Measurements from ENCODE around the gene POLG2. TPM values are rescaled to one million over a fixed set of nuclear protein-coding genes. Genes with fewer than 3 reads are reported as not detected.

POLG2 gene
- total and polyA plus RNA-seq, 9 of the 15 experiments (the other 6 are each of a cell fraction or from before 2014, with no cell fraction given), result 13.4 to 44.8 (median 37.0) TPM

- TF ChIP-seq EP300 (IDR thresholded peaks at IDR 0.05; ENCODE audit: low read length) (no peak), SAFB2 (IDR thresholded peaks at IDR 0.05; ENCODE audit: borderline replicate concordance, low read depth, low read length, severe bottlenecking) (no peak), SPI1 (IDR thresholded peaks at IDR 0.05; ENCODE audit: borderline replicate concordance, low read depth, low read length) (no peak)
Observed at GRCh38 chr17:64443086-64443760, 53.6 kb downstream of the POLG2 start (continued).

GRCh38 chr17:64442541-64442971 is 54.3 kb downstream of the POLG2 start:
- in situ Hi-C loops (cut with MboI), result no loop called here
- FAIRE-seq (no peak), ATAC-seq (peak; percentile 68), DNase-seq (ENCODE audit: extremely low read depth in 1 of 4, low spot score in 3 of 4) (no peak)
- no peaks in the 10 kb centered on the region for H3K9me1 ChIP-seq (ENCODE audit: control insufficient read depth, insufficient read depth, low read length)
- CTCF ChIA-PET (ENCODE audit: low intra/inter-chr PET ratio), result no interaction called here
- peaks cover 4 to 9% of the 10 kb centered on the region in 2 experiments; a peak in 4 of 5 replicates for H3K4me1 ChIP-seq (replicated peaks in 1 of 2; ENCODE audit: control insufficient read depth in 2 of 2, insufficient read depth in 2 of 2, low read length in 2 of 2)
- H3K4me2 ChIP-seq (ENCODE audit: insufficient read depth, low read length), result no peak overlapping the region
- intact Hi-C loops (cut with micrococcal nuclease), result no loop called here
- H2AFZ ChIP-seq (ENCODE audit: low read depth, low read length), result peak overlapping the region; percentile 52
- POLR2A ChIA-PET, result interaction anchor here (1.0 kb wide), 1 partner anchor 47 kb away, joined by 3 read pairs; no protein-coding TSS in a partner anchor
- peak overlapping the region in 1 of 2 experiments; percentile 4; a peak in 1 of 4 replicates for H3K9ac ChIP-seq (ENCODE audit: insufficient read depth in 1 of 2, low read depth in 2 of 2, low read length in 2 of 2)
- no TSS peak for BruUV-seq (replicated peaks)
- no peaks in the 10 kb centered on the region for H4K20me1 ChIP-seq (replicated peaks; ENCODE audit: control insufficient read depth, insufficient read depth, low read length)
- H3K27ac ChIP-seq (ENCODE audit: extremely low read depth, low read depth, low read length), result peak overlapping the region; percentile 36; the same call in 2 of the 3 replicates
- no peaks in the 10 kb centered on the region for H3K79me2 ChIP-seq (ENCODE audit: control insufficient read depth, insufficient read depth, low read length)
- H3K27me3 ChIP-seq (ENCODE audit: control insufficient read depth in 2 of 2, insufficient read depth in 2 of 2, low read length in 2 of 2), result no peaks in the 10 kb centered on the region
- H3K36me3 ChIP-seq (ENCODE audit: control insufficient read depth, insufficient read depth, low read length), result no peaks in the 10 kb centered on the region
- WGBS (ENCODE audit: insufficient coverage, low coverage, missing lambda C conversion rate), result 33% methylated on average over 3 of the region's 3 CpGs
- H3K9me3 ChIP-seq (replicated peaks; ENCODE audit: control insufficient read depth, insufficient read depth, low read depth, low read length), result peaks cover 11% of the 10 kb centered on the region
- no peak overlapping the region for H3K4me3 ChIP-seq
- TF ChIP-seq BACH1 (tag; IDR thresholded peaks at IDR 0.05), result peak; percentile 28; the same call in 1 of the 2 replicates
- 0 out of 2 replicates have a peak, but pooled peaks have one; percentile 37 for TF ChIP-seq ATF3 (IDR thresholded peaks at IDR 0.05)
- TF ChIP-seq ATF3 (CRISPR knock-in tag; conservative IDR thresholded peaks at IDR 0.05), result no peak
- no peak for TF ChIP-seq SMARCA5 (IDR thresholded peaks at IDR 0.05)
- TF ChIP-seq HNRNPL (IDR thresholded peaks at IDR 0.05; ENCODE audit: low read depth, low read length), result no peak
- no peak for TF ChIP-seq ZBTB11 (CRISPR knock-in tag; IDR thresholded peaks at IDR 0.05)
- TF ChIP-seq FOSL1 (tag; conservative IDR thresholded peaks at IDR 0.05), result 0 out of 2 replicates have a peak, but pooled peaks have one; percentile 27
- no peak for TF ChIP-seq SMAD2 (IDR thresholded peaks at IDR 0.05; ENCODE audit: low read depth, low read length)
- TF ChIP-seq ZNF282 (CRISPR knock-in tag; IDR thresholded peaks at IDR 0.05), result no peak
- TF ChIP-seq ATF1 (CRISPR knock-in tag; IDR thresholded peaks at IDR 0.05), result no peak
- peak; percentile 27; the same call in 1 of the 2 replicates for TF ChIP-seq ATF1 (tag; IDR thresholded peaks at IDR 0.05)
- no peak for TF ChIP-seq FOXK2 (conservative IDR thresholded peaks at IDR 0.05 in 1 of 2, IDR thresholded peaks at IDR 0.05 in 1 of 2; ENCODE audit: low read depth in 2 of 2)
- TF ChIP-seq ZNF175 (CRISPR knock-in tag; IDR thresholded peaks at IDR 0.05; ENCODE audit: low read depth), result peak; percentile 78
- TF ChIP-seq ELF1 (tag; IDR thresholded peaks at IDR 0.05), result no peak
- TF ChIP-seq ZNF311 (CRISPR knock-in tag; IDR thresholded peaks at IDR 0.05), result no peak
